GM12872 (cell line): Measurements from ENCODE around the gene ABTB2.

Experiments used
- CTCF ChIP-seq: IDR thresholded peaks from 3 replicates; pipeline ENCODE4 v1.5.1; 2011; ENCODE audit warnings: low read depth, mild to moderate bottlenecking, low read length, moderate library complexity; ENCODE audit not compliant: insufficient read depth

ABTB2 gene

GRCh38 chr11:34255101-34255500 lies 102.7 kb downstream of the ABTB2 start:
- no peak for TF ChIP-seq CTCF

GRCh38 chr11:34254011-34254410 lies 103.8 kb downstream of the ABTB2 start:
- TF ChIP-seq CTCF = no peak

- TF ChIP-seq CTCF = no peak
These were observed 105.2 kb downstream of the ABTB2 start for GRCh38 chr11:34252651-34253050.

GRCh38 chr11:34252015-34252414 lies 105.8 kb downstream of the ABTB2 start:
- TF ChIP-seq CTCF = no peak

GRCh38 chr11:34251589-34251980 lies 106.2 kb downstream of the ABTB2 start:
- TF ChIP-seq CTCF = no peak

GRCh38 chr11:34250732-34251588 lies 106.8 kb downstream of the ABTB2 start:
- TF ChIP-seq CTCF = no peak

- no peak for TF ChIP-seq CTCF
These were observed 107.6 kb downstream of the ABTB2 start for GRCh38 chr11:34250211-34250610.
